HepG2 (cell line): ENCODE data around the gene SLC24A4. TPM values are rescaled to one million over a fixed set of nuclear protein-coding genes. Genes with fewer than 3 reads are reported as not detected.

Source experiments
- ATAC-seq: fragments of 200-7000 bp; cut with Tn5 transposase; 3 replicates; pipeline ENCODE4 v1.9.1; 2020; ENCODE audit warnings: mild to moderate bottlenecking, moderate library complexity
- BruUV-seq: library from RNA; stranded (reverse); fragments of 400-500 nt; replicated peaks from 2 replicates; lab custom pipeline; 2021; lab: Mats Ljungman, UMichigan
- CTCF ChIA-PET: fragments of 300-600 bp; formaldehyde crosslinking; extraction: SDS; loops from one replicate; lab custom pipeline; 2021; ENCODE audit warnings: low total read pairs, inconsistent platforms, low intra/inter-chr PET ratio; lab: Yijun Ruan, JAX
- POLR2A ChIA-PET: fragments of 350-600 bp; sonication (Branson Sonifier 250); formaldehyde crosslinking; loops from one replicate; lab custom pipeline; 2020; ENCODE audit warnings: antibody characterized with exemption, inconsistent platforms; lab: Yijun Ruan, JAX
- DNase-seq: peaks from one replicate; pipeline ENCODE4 v3.0.0-alpha.2; 2015; ENCODE audit warnings: low spot score
- FAIRE-seq: peaks from 3 replicates; lab custom pipeline; 2011; peaks lifted over from hg19 to GRCh38; lab: Jason Lieb, UNC
- H2AFZ ChIP-seq: one replicate; pipeline ENCODE4 v1.6.1; 2011; ENCODE audit warnings: low read length, inconsistent platforms
- H3K27ac ChIP-seq: fragments of 300-600 bp; 3 replicates; pipeline ENCODE4 v1.8.0; 2011; ENCODE audit warnings: mixed run types, mild to moderate bottlenecking, mixed read lengths, low read length, inconsistent platforms; ENCODE audit not compliant: insufficient read depth; ENCODE audit errors: extremely low read length
- H3K27me3 ChIP-seq, 2 experiments: fragments of 200-600 bp in 1 of 2; 2 replicates in 1 of 2; 3 replicates in 1 of 2; pipeline versions ENCODE4 v1.6.0 to v1.8.0; 2011; ENCODE audit warnings: low read length in 2 of 2, mild to moderate bottlenecking in 2 of 2, moderate library complexity in 2 of 2, inconsistent platforms in 1 of 2; ENCODE audit not compliant: insufficient read depth in 2 of 2, control insufficient read depth in 1 of 2
- H3K36me3 ChIP-seq, 2 experiments: fragments of 200-600 bp in 1 of 2; replicated peaks in 1 of 2; 2 replicates in 1 of 2; 3 replicates in 1 of 2; pipeline versions ENCODE4 v1.5.1 to v1.8.0; 2011; ENCODE audit warnings: low read length in 2 of 2, inconsistent platforms in 1 of 2; ENCODE audit not compliant: insufficient read depth in 2 of 2, control insufficient read depth in 1 of 2
- H3K4me1 ChIP-seq: 2 replicates; pipeline ENCODE4 v1.5.1; 2012; ENCODE audit warnings: low read length, inconsistent platforms; ENCODE audit not compliant: insufficient read depth
- H3K4me2 ChIP-seq: 2 replicates; pipeline ENCODE4 v1.6.0; 2011; ENCODE audit warnings: low read depth, low read length, inconsistent platforms
- H3K4me3 ChIP-seq, 3 experiments: fragments of 200-600 bp in 1 of 3; sonication (generic), shearing (Covaris generic) in 1 of 3; replicated peaks in 1 of 3; 2 replicates each; pipeline ENCODE4 v1.5.1; 2011 to 2016; ENCODE audit warnings: low read length in 3 of 3, inconsistent platforms in 2 of 3, low read depth in 2 of 3, mild to moderate bottlenecking in 2 of 3, control low read depth in 1 of 3, mixed read lengths in 1 of 3; ENCODE audit not compliant: insufficient read depth in 1 of 3
- H3K79me2 ChIP-seq: one replicate; pipeline ENCODE4 v1.6.1; 2011; ENCODE audit warnings: low read length, inconsistent platforms; ENCODE audit not compliant: insufficient read depth
- H3K9ac ChIP-seq: 2 replicates; pipeline ENCODE4 v1.6.0; 2011; ENCODE audit warnings: mild to moderate bottlenecking, low read depth, low read length, inconsistent platforms; ENCODE audit not compliant: insufficient read depth
- H3K9me3 ChIP-seq: 2 replicates; pipeline ENCODE4 v1.5.1; 2012; ENCODE audit warnings: mild to moderate bottlenecking, low read length
- H4K20me1 ChIP-seq: 2 replicates; pipeline ENCODE4 v1.6.0; 2011; ENCODE audit warnings: inconsistent platforms, mild to moderate bottlenecking, low read length, moderate library complexity; ENCODE audit not compliant: insufficient read depth
- ATF1 ChIP-seq: IDR thresholded peaks from 2 replicates; pipeline ENCODE4 v1.6.1; 2016; ENCODE audit warnings: mild to moderate bottlenecking, control low read depth
- BRF2 ChIP-seq: sonication (generic); formaldehyde crosslinking; IDR thresholded peaks from 2 replicates; pipeline ENCODE4 v1.8.1; 2022; ENCODE audit warnings: mild to moderate bottlenecking, missing genetic modification reagents
- ETV5 ChIP-seq: IDR thresholded peaks from 2 replicates; pipeline ENCODE4 v1.6.1; 2018; ENCODE audit warnings: missing biosample characterization, missing genetic modification reagents, inconsistent platforms, borderline replicate concordance
- FOSL1 ChIP-seq: sonication (generic); formaldehyde crosslinking; IDR thresholded peaks from 2 replicates; pipeline ENCODE4 v1.9.0; 2021; ENCODE audit warnings: missing genetic modification reagents, borderline replicate concordance
- FOSL2 ChIP-seq: sonication (generic); formaldehyde crosslinking; IDR thresholded peaks from 2 replicates; pipeline ENCODE4 v1.4.0; 2020; ENCODE audit warnings: missing genetic modification reagents
- GZF1 ChIP-seq: sonication (generic); formaldehyde crosslinking; IDR thresholded peaks from 2 replicates; pipeline ENCODE4 v1.5.1; 2020; ENCODE audit warnings: mild to moderate bottlenecking, missing genetic modification reagents
- HMG20A ChIP-seq: IDR thresholded peaks from 2 replicates; pipeline ENCODE4 v1.6.1; 2016; ENCODE audit warnings: borderline replicate concordance
- KAT2B ChIP-seq: fragments of 150-350 bp; IDR thresholded peaks from 2 replicates; pipeline ENCODE4 v1.6.1; 2014; ENCODE audit warnings: low read depth, low read length, borderline replicate concordance
- NKX3-1 ChIP-seq: sonication (generic); formaldehyde crosslinking; IDR thresholded peaks from 2 replicates; pipeline ENCODE4 v1.5.0; 2020; ENCODE audit warnings: missing genetic modification reagents
- PAXIP1 ChIP-seq: sonication (generic); formaldehyde crosslinking; conservative IDR thresholded peaks from 2 replicates; pipeline ENCODE4 v1.4.0; 2020; ENCODE audit warnings: mild to moderate bottlenecking, missing genetic modification reagents, moderate library complexity
- SKI ChIP-seq: fragments of 450-650 bp; IDR thresholded peaks from one replicate; pipeline ENCODE4 v1.6.1; 2018; ENCODE audit warnings: mild to moderate bottlenecking; ENCODE audit not compliant: partially characterized antibody
- TEAD3 ChIP-seq: optimal IDR thresholded peaks from 2 replicates; pipeline ENCODE3; 2016; ENCODE audit warnings: borderline replicate concordance
- TFAP4 ChIP-seq: sonication (generic); IDR thresholded peaks from 2 replicates; pipeline ENCODE4 v1.6.1; 2016; ENCODE audit warnings: low read depth, borderline replicate concordance
- ZNF550 ChIP-seq: sonication (generic); formaldehyde crosslinking; IDR thresholded peaks from 2 replicates; pipeline ENCODE4 v1.4.0; 2020; ENCODE audit warnings: mild to moderate bottlenecking, missing genetic modification reagents, borderline replicate concordance
- WGBS: methylation state at CpG from one replicate; pipeline ENCODE4 v1.1.6; 2017; ENCODE audit warnings: low lambda C conversion rate; 5-methylcytosine and 5-hydroxymethylcytosine counted together
- in situ Hi-C: cut with HindIII; loops from 2 replicates; pipeline ENCODE4 v1.10.0; 2017; ENCODE audit warnings: low pct_unique_long_range_greater_than_20kb; ENCODE audit not compliant: extremely low pct_ligation_motif_present
- intact Hi-C: fragments of 100-400 bp; cut with micrococcal nuclease; formaldehyde crosslinking; loops from one replicate; pipeline ENCODE4 v1.10.0; 2022; ENCODE audit not compliant: unreplicated experiment
- polyA plus RNA-seq, 8 experiments: library from polyadenylated mRNA; depleted of rRNA in 3 of 8; stranded (reverse) in 7 of 8; unstranded in 1 of 8; fragments of >200 nt; fragmentation: Illumina TruSeq in 4 of 8; extraction: Trizol in 4 of 8; gene quantifications; 2 replicates each; pipeline versions ENCODE4 v1.2.1 to v1.2.3, GENCODE V29; 2011 to 2016; ENCODE audit warnings: low read depth in 4 of 8, missing spikeins in 1 of 8, mixed read lengths in 1 of 8; ENCODE audit not compliant: insufficient read depth in 1 of 8
- total RNA-seq, 5 experiments: library from RNA; depleted of rRNA; stranded (reverse); fragments of >200 nt; fragmentation: Illumina TruSeq; extraction: Trizol; gene quantifications; 2 replicates each; pipeline ENCODE4 v1.2.3, GENCODE V29; 2016; ENCODE audit warnings: low read depth in 1 of 5

SLC24A4 gene
- total and polyA plus RNA-seq, 2 of the 13 experiments (the other 11 are each of a cell fraction or from before 2014, with no cell fraction given): not detected

GRCh38 chr14:92470811-92471210 lies 147.8 kb downstream of the SLC24A4 start:
- BruUV-seq: no TSS peak
- in situ Hi-C loops: no loop called here
- FAIRE-seq: no peak

GRCh38 chr14:92471919-92472318 lies 149.0 kb downstream of the SLC24A4 start:
- CTCF ChIA-PET: no interaction called here
- Histone ChIP-seq H3K36me3 (no peaks in the 10 kb centered on the region), H3K79me2 (no peaks in the 10 kb centered on the region), H4K20me1 (no peaks in the 10 kb centered on the region), H3K27me3 (no peaks in the 10 kb centered on the region; a peak in 2 of 5 replicates), H3K4me3 (no peak overlapping the region), H2AFZ (no peak overlapping the region), H3K27ac (no peak overlapping the region), H3K4me2 (no peak overlapping the region), H3K4me1 (peaks cover 45% of the 10 kb centered on the region), H3K9me3 (no peaks in the 10 kb centered on the region), H3K9ac (no peak overlapping the region)
- ATAC-seq (peak; percentile 91), DNase-seq (peak; percentile 73), FAIRE-seq (no peak)
- BruUV-seq: no TSS peak
- in situ Hi-C loops (no loop called here), intact Hi-C loops (loop anchor here (5.0 kb wide), 1 partner anchor 40 kb away; the partner anchor contains the start of gene RIN3)
- POLR2A ChIA-PET: no interaction called here
- TF ChIP-seq ZNF550 (no peak), HMG20A (peak; percentile 11; the same call in 1 of the 2 replicates), ATF1 (CRISPR knock-in tag) (no peak), TEAD3 (CRISPR knock-in tag) (peak; percentile 86), ETV5 (CRISPR knock-in tag) (no peak), FOSL1 (CRISPR knock-in tag) (peak; percentile 48; the same call in 1 of the 2 replicates), NKX3-1 (CRISPR knock-in tag) (no peak), KAT2B (no peak), PAXIP1 (0 out of 2 replicates have a peak, but pooled peaks have one; percentile 19), FOSL2 (peak; percentile 91), TFAP4 (peak; percentile 39; the same call in 1 of the 2 replicates)

More at GRCh38 chr14:92470811-92471210, 147.8 kb downstream of the SLC24A4 start:
- Histone ChIP-seq H3K4me3 (no peak overlapping the region), H3K4me1 (peaks cover 40% of the 10 kb centered on the region), H3K4me2 (no peak overlapping the region), H4K20me1 (no peaks in the 10 kb centered on the region), H3K27ac (no peak overlapping the region), H3K79me2 (no peaks in the 10 kb centered on the region), H3K9me3 (no peaks in the 10 kb centered on the region), H3K36me3 (no peaks in the 10 kb centered on the region), H3K27me3 (no peaks in the 10 kb centered on the region; a peak in 2 of 5 replicates), H2AFZ (no peak overlapping the region), H3K9ac (no peak overlapping the region)
- WGBS: 86% methylated on average over 1 of the region's 1 CpG
- CTCF ChIA-PET: no interaction called here
- intact Hi-C loops: loop anchor here (5.0 kb wide), 1 partner anchor 41 kb away; the partner anchor contains the start of gene RIN3
- POLR2A ChIA-PET: no interaction called here
- no peak for ATAC-seq
- DNase-seq: no peak
- TF ChIP-seq BRF2 (no peak), SKI (no peak), GZF1 (CRISPR knock-in tag) (no peak)
